Cerebellar cortex (tissue), 1 donor: ENCODE results near the gene DNAJC17.
A peak's percentile ranks its signal among the peaks of the same experiment; 100 is the strongest.

Experiments
- DNase-seq: peaks from one replicate; pipeline ENCODE4 v3.0.0-alpha.2; 2015; ENCODE audit warnings: low spot score

The DNAJC17 gene

GRCh38 chr15:40807028-40807887 lies at the start of gene DNAJC17, which contains the start of gene ZFYVE19:
Gene DNAJC17 (minus strand): TSS chr15:40807473. CDS start chr15:40807446, 27 bp downstream.
Gene ZFYVE19 (plus strand): TSS chr15:40807089. CDS start chr15:40807590, 501 bp downstream.
- peak; percentile 99 for DNase-seq

GRCh38 chr15:40856746-40857145 lies 49.5 kb upstream of the DNAJC17 start:
- no peak for DNase-seq

- DNase-seq, result no peak
These were observed 48.5 kb upstream of the DNAJC17 start for GRCh38 chr15:40855706-40856234.

GRCh38 chr15:40854161-40854560 lies 46.9 kb upstream of the DNAJC17 start:
- DNase-seq, result no peak

GRCh38 chr15:40853241-40853890 lies 46.1 kb upstream of the DNAJC17 start:
- no peak for DNase-seq

GRCh38 chr15:40852529-40852928 lies 45.3 kb upstream of the DNAJC17 start:
- no peak for DNase-seq

- DNase-seq, result no peak
These were observed 43.4 kb upstream of the DNAJC17 start for GRCh38 chr15:40850576-40851112.

- peak; percentile 61 for DNase-seq
These were observed 40.1 kb upstream of the DNAJC17 start for GRCh38 chr15:40847223-40847961.

- DNase-seq, result no peak
These were observed 39.6 kb upstream of the DNAJC17 start for GRCh38 chr15:40846841-40847222.

- DNase-seq, result no peak
These were observed 38.4 kb upstream of the DNAJC17 start for GRCh38 chr15:40845511-40846284.

GRCh38 chr15:40845036-40845435 lies 37.8 kb upstream of the DNAJC17 start:
- no peak for DNase-seq

- DNase-seq, result no peak
These were observed 37.4 kb upstream of the DNAJC17 start for GRCh38 chr15:40844696-40845030.

- no peak for DNase-seq
These were observed 36.8 kb upstream of the DNAJC17 start, which contains the start of gene SPINT1 for GRCh38 chr15:40843885-40844695. Gene SPINT1 (plus strand): TSS chr15:40844048. CDS start chr15:40844555, 507 bp downstream.

GRCh38 chr15:40843261-40843884 lies 36.1 kb upstream of the DNAJC17 start:
- no peak for DNase-seq

- no peak for DNase-seq
These were observed 34.5 kb upstream of the DNAJC17 start for GRCh38 chr15:40841741-40842140.

GRCh38 chr15:40838756-40839155 lies 31.5 kb upstream of the DNAJC17 start:
- no peak for DNase-seq

GRCh38 chr15:40836020-40836419 lies 28.7 kb upstream of the DNAJC17 start:
- DNase-seq, result no peak

GRCh38 chr15:40832903-40833302 lies 25.6 kb upstream of the DNAJC17 start:
- DNase-seq, result no peak

GRCh38 chr15:40831861-40832260 lies 24.6 kb upstream of the DNAJC17 start:
- no peak for DNase-seq

- no peak for DNase-seq
These were observed 23.6 kb upstream of the DNAJC17 start for GRCh38 chr15:40830884-40831283.
